Breast epithelium (tissue), 3 donors: ENCODE measurements around the gene NUDT12.

Experiments
- CTCF ChIP-seq, 3 donors: fragments of 450-650 bp; IDR thresholded peaks; one replicate each; pipeline ENCODE4 v1.5.1; 2016 to 2017; ENCODE audit warnings: antibody characterized with exemption in 3 of 3, mild to moderate bottlenecking in 3 of 3, moderate library complexity in 3 of 3
- POLR2A ChIP-seq: fragments of 450-650 bp; IDR thresholded peaks from one replicate; pipeline ENCODE4 v1.6.1; 2016; ENCODE audit warnings: antibody characterized with exemption, mild to moderate bottlenecking, moderate library complexity
- POLR2AphosphoS5 ChIP-seq, 3 donors: sonication (generic); formaldehyde crosslinking; IDR thresholded peaks; one replicate each; pipeline ENCODE4 v1.6.1; 2017; ENCODE audit warnings: antibody characterized with exemption in 3 of 3

- no peak for TF ChIP-seq POLR2A
- TF ChIP-seq POLR2AphosphoS5 (IDR thresholded peaks at IDR 0.05) = no peak
- TF ChIP-seq CTCF (IDR thresholded peaks at IDR 0.05) = no peak
These were observed 51.1 kb downstream of the NUDT12 start for GRCh38 chr5:103511554-103511885.
